Panc1 (cell line): Measurements from ENCODE around the gene ATP13A3. TPM values are rescaled to one million over a fixed set of nuclear protein-coding genes. Genes with fewer than 3 reads are reported as not detected.
A peak's percentile ranks its signal among the peaks of the same experiment; 100 is the strongest.
"Not testable (repeated sequence)": the region's sequence is repeated elsewhere in the genome, so short reads cannot be mapped to it uniquely, and the experiment has no call there.

Experiments
- ATAC-seq: fragments of 200-7000 bp; cut with Tn5 transposase; 2 replicates; pipeline ENCODE4 v1.9.1; 2020; ENCODE audit warnings: mild to moderate bottlenecking, moderate library complexity
- BruUV-seq: library from RNA; stranded (reverse); fragments of 400-500 nt; replicated peaks from 2 replicates; lab custom pipeline; 2021; lab: Mats Ljungman, UMichigan
- CTCF ChIA-PET: fragments of 300-600 bp; sonication (Branson Sonifier 250); formaldehyde crosslinking; loops from one replicate; lab custom pipeline; 2022; ENCODE audit warnings: antibody characterized with exemption; lab: Charles Lee
- POLR2A ChIA-PET: fragments of 300-600 bp; sonication (Branson Sonifier 250); formaldehyde crosslinking; loops from one replicate; lab custom pipeline; 2022; ENCODE audit warnings: antibody characterized with exemption; lab: Charles Lee
- DNase-seq: peaks from one replicate; pipeline ENCODE4 v3.0.0-alpha.2; 2010; ENCODE audit warnings: low read depth, low spot score
- H3K27ac ChIP-seq: 2 replicates; pipeline ENCODE4 v1.5.1; 2011; ENCODE audit warnings: mild to moderate bottlenecking, low read length, inconsistent platforms
- H3K27me3 ChIP-seq: fragments of 200-500 bp; sonication (Bioruptor generic); 2 replicates; pipeline ENCODE4 v1.6.0; 2014; ENCODE audit warnings: low read length, inconsistent platforms; ENCODE audit not compliant: control insufficient read depth, insufficient read depth
- H3K36me3 ChIP-seq: fragments of 200-500 bp; sonication (Bioruptor generic); 2 replicates; pipeline ENCODE4 v1.5.1; 2014; ENCODE audit warnings: inconsistent platforms, mild to moderate bottlenecking, low read length, moderate library complexity; ENCODE audit not compliant: control insufficient read depth, insufficient read depth
- H3K4me1 ChIP-seq: 2 replicates; pipeline ENCODE4 v1.5.1; 2011; ENCODE audit warnings: inconsistent platforms, mild to moderate bottlenecking, low read length, moderate library complexity; ENCODE audit not compliant: control insufficient read depth, insufficient read depth
- H3K4me3 ChIP-seq, 2 experiments: 2 replicates each; pipeline ENCODE4 v1.5.1; 2011 to 2012; ENCODE audit warnings: low read depth in 2 of 2, low read length in 2 of 2, mild to moderate bottlenecking in 2 of 2, inconsistent platforms in 1 of 2, moderate library complexity in 1 of 2
- H3K9me3 ChIP-seq: fragments of 200-500 bp; sonication (Bioruptor generic); 2 replicates; pipeline ENCODE4 v1.5.1; 2014; ENCODE audit warnings: low read depth, mild to moderate bottlenecking, inconsistent platforms, low read length, moderate library complexity; ENCODE audit not compliant: control insufficient read depth, insufficient read depth
- POLR2AphosphoS5 ChIP-seq: IDR thresholded peaks from 2 replicates; pipeline ENCODE4 v1.6.1; 2012; ENCODE audit warnings: mild to moderate bottlenecking, low read depth, low read length, moderate library complexity
- SIN3A ChIP-seq: IDR thresholded peaks from 2 replicates; pipeline ENCODE4 v1.6.1; 2012; ENCODE audit warnings: low read depth, mild to moderate bottlenecking, low read length, moderate library complexity, borderline replicate concordance; ENCODE audit not compliant: insufficient read depth
- TCF7L2 ChIP-seq: IDR thresholded peaks from 2 replicates; pipeline ENCODE4 v1.6.1; 2011; ENCODE audit warnings: mild to moderate bottlenecking, low read depth, low read length, inconsistent platforms
- in situ Hi-C: cut with HindIII; loops from 2 replicates; pipeline ENCODE4 v1.10.0; 2016; ENCODE audit warnings: low sequenced_read_pairs, low pct_unique_long_range_greater_than_20kb
- intact Hi-C: fragments of 100-400 bp; cut with micrococcal nuclease; formaldehyde crosslinking; loops from one replicate; pipeline ENCODE4 v1.10.0; 2022; ENCODE audit not compliant: unreplicated experiment
- total RNA-seq: library from RNA; stranded (reverse); gene quantifications from one replicate; pipeline ENCODE4 v1.2.1, GENCODE V29; 2021; ENCODE audit not compliant: unreplicated experiment
- TF ChIP-seq, protein P1 (sequence below): fragments of 450-650 bp; IDR thresholded peaks from 2 replicates; pipeline ENCODE4 v1.5.1; 2017; ENCODE audit warnings: mild to moderate bottlenecking
- TF ChIP-seq, protein P2 (sequence below), 2 experiments: IDR thresholded peaks; 2 replicates each; pipeline ENCODE4 v1.6.1; 2011 to 2012; ENCODE audit warnings: low read depth in 2 of 2, control low read depth in 1 of 2, low read length in 1 of 2, mild to moderate bottlenecking in 1 of 2, moderate library complexity in 1 of 2; ENCODE audit not compliant: insufficient read depth in 1 of 2

Gene ATP13A3
- total RNA-seq, 1 experiment from 2014 or later = 169 TPM

DNA sequence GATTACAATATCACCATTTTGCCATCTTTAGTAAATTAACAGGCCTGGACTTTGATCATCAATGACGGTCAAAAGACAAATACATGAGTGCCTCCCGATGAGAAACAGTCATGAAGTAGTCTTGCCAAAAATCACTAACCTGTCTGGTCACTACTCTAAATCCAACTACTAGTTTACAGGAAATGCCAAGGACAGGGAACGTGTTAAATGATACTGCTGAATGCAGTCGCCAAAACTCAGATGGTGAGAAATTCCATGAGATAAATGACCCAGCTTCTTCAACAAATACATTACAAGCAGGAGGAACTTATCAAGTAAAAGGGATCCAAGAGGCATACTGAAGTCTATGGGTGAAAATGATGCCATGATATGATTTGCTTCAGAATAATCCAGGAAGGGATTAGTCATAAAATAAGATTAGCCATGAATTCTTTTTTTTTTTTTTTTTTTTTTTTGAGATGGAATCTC lies 35.8 kb upstream of the ATP13A3 start:
- TF ChIP-seq, protein P1, sequence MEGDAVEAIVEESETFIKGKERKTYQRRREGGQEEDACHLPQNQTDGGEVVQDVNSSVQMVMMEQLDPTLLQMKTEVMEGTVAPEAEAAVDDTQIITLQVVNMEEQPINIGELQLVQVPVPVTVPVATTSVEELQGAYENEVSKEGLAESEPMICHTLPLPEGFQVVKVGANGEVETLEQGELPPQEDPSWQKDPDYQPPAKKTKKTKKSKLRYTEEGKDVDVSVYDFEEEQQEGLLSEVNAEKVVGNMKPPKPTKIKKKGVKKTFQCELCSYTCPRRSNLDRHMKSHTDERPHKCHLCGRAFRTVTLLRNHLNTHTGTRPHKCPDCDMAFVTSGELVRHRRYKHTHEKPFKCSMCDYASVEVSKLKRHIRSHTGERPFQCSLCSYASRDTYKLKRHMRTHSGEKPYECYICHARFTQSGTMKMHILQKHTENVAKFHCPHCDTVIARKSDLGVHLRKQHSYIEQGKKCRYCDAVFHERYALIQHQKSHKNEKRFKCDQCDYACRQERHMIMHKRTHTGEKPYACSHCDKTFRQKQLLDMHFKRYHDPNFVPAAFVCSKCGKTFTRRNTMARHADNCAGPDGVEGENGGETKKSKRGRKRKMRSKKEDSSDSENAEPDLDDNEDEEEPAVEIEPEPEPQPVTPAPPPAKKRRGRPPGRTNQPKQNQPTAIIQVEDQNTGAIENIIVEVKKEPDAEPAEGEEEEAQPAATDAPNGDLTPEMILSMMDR = no peak
- TF ChIP-seq SIN3A = no peak
- TF ChIP-seq TCF7L2 = no peak
- TF ChIP-seq, protein P2, sequence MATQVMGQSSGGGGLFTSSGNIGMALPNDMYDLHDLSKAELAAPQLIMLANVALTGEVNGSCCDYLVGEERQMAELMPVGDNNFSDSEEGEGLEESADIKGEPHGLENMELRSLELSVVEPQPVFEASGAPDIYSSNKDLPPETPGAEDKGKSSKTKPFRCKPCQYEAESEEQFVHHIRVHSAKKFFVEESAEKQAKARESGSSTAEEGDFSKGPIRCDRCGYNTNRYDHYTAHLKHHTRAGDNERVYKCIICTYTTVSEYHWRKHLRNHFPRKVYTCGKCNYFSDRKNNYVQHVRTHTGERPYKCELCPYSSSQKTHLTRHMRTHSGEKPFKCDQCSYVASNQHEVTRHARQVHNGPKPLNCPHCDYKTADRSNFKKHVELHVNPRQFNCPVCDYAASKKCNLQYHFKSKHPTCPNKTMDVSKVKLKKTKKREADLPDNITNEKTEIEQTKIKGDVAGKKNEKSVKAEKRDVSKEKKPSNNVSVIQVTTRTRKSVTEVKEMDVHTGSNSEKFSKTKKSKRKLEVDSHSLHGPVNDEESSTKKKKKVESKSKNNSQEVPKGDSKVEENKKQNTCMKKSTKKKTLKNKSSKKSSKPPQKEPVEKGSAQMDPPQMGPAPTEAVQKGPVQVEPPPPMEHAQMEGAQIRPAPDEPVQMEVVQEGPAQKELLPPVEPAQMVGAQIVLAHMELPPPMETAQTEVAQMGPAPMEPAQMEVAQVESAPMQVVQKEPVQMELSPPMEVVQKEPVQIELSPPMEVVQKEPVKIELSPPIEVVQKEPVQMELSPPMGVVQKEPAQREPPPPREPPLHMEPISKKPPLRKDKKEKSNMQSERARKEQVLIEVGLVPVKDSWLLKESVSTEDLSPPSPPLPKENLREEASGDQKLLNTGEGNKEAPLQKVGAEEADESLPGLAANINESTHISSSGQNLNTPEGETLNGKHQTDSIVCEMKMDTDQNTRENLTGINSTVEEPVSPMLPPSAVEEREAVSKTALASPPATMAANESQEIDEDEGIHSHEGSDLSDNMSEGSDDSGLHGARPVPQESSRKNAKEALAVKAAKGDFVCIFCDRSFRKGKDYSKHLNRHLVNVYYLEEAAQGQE (IDR thresholded peaks at IDR 0.05; ENCODE audit: insufficient read depth in 1 of 2, low read depth in 2 of 2, low read length in 1 of 2) = no peak
- no peak for TF ChIP-seq POLR2AphosphoS5
- BruUV-seq = no TSS peak
- ChIA-PET POLR2A (no interaction called here), CTCF (no interaction called here)
- Histone ChIP-seq H3K27ac (peak overlapping the region; percentile 15; the same call in 1 of the 2 replicates), H3K36me3 (no peaks in the 10 kb centered on the region), H3K9me3 (no peaks in the 10 kb centered on the region), H3K4me3 (no peak overlapping the region), H3K27me3 (no peaks in the 10 kb centered on the region), H3K4me1 (peaks cover 2% of the 10 kb centered on the region; the same call in 1 of the 2 replicates)
- no peak for DNase-seq
- intact Hi-C loops (no loop called here), in situ Hi-C loops (no loop called here)
- no peak for ATAC-seq

DNA sequence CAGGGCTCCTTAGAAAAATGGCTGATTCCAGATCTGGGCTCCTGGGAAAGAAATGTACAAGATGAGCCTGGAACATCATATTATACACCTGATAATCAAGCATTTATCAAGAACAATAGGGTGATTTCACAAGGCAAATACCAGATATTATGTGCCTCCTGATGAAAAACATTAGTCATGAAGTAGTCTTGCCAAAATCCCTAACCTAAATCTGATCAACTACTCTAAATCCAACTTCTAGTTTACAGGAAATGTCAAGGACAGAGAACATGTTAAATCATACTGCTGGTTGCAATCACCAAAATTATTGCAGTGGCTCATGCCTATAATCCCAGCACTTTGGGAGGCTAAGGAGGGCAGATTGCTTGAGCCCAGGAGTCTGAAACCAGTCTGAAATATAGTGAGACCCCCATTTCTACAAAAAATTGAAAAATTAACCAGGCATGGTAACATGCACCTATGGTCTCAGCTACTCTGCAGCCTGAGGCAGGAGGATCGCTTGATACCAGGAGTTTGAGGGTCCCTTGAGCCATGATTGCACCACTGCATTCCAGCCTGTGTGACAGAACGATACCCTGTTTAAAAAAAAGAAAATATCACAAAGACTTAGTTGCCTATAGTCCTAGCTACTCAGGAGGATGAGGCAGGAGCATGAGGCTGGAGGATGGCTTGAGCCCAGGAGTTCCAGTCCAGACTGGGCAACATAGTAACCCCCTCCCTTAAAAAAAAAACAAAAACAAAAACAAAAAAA lies 34.9 kb upstream of the ATP13A3 start:
- Histone ChIP-seq H3K27ac (no peak overlapping the region), H3K27me3 (no peaks in the 10 kb centered on the region), H3K4me3 (no peak overlapping the region), H3K9me3 (no peaks in the 10 kb centered on the region), H3K4me1 (peaks cover 4% of the 10 kb centered on the region; the same call in 1 of the 2 replicates), H3K36me3 (no peaks in the 10 kb centered on the region)
- no peak for DNase-seq
- CTCF ChIA-PET = no interaction called here
- intact Hi-C loops = no loop called here
- POLR2A ChIA-PET = no interaction called here
- TF ChIP-seq, protein P1 = no peak
- TF ChIP-seq, protein P2 (IDR thresholded peaks at IDR 0.05; ENCODE audit: insufficient read depth in 1 of 2, low read depth in 2 of 2, low read length in 1 of 2) = no peak
- no peak for TF ChIP-seq POLR2AphosphoS5
- TF ChIP-seq SIN3A = no peak
- TF ChIP-seq TCF7L2 = no peak
- BruUV-seq = no TSS peak
- ATAC-seq = no peak
- in situ Hi-C loops = no loop called here

DNA sequence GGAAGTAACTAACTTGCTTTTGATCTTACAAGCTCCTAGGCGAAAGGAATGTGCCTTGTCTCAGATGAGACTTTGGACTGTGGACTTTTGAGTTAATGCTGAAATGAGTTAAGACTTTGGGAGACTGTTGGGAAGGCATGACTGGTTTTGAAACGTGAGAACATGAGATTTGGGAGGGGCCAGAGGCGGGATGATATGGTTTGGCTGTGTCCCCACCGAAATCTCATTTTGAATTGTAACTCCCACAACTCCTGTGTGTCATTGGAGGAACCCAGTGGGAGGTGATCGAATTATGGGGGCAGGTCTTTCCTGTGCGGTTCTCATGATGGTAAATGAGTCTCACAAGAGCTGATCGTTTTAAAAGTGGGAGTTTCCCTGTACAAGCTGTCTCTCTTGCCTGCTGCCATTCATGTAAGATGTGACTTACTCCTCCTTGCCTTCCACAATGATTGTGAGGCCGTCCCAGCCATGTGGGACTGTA lies 33.9 kb upstream of the ATP13A3 start:
- CTCF ChIA-PET, intact Hi-C loops, ATAC-seq, H3K9me3 ChIP-seq, in situ Hi-C loops, POLR2A ChIA-PET, H3K27me3 ChIP-seq, H3K4me3 ChIP-seq, H3K36me3 ChIP-seq, BruUV-seq, H3K4me1 ChIP-seq, DNase-seq, H3K27ac ChIP-seq: not testable (repeated sequence)
